NB4 (cell line): Measurements from ENCODE around the gene MYD88.

Experiments used
- DNase-seq: peaks from one replicate; pipeline ENCODE4 v3.0.0; 2010; ENCODE audit warnings: low read depth
- H3K4me3 ChIP-seq: one replicate; pipeline ENCODE4 v1.5.1; 2011; ENCODE audit warnings: mild to moderate bottlenecking, low read depth, low read length, moderate library complexity
- MYC ChIP-seq: IDR thresholded peaks from 2 replicates; pipeline ENCODE4 v1.6.1; 2011; ENCODE audit warnings: low read depth, low read length
- POLR2A ChIP-seq: IDR thresholded peaks from 2 replicates; pipeline ENCODE4 v1.6.1; 2011; ENCODE audit warnings: mild to moderate bottlenecking; ENCODE audit not compliant: insufficient read length; ENCODE audit errors: extremely low read depth
- TF ChIP-seq, protein P1 (sequence below): IDR thresholded peaks from one replicate; pipeline ENCODE4 v1.5.1; 2012; ENCODE audit warnings: low read depth, low read length
- TF ChIP-seq, protein P2 (sequence below): IDR thresholded peaks from 2 replicates; pipeline ENCODE4 v1.6.1; 2011; ENCODE audit warnings: low read depth, low read length

MYD88 gene

DNA sequence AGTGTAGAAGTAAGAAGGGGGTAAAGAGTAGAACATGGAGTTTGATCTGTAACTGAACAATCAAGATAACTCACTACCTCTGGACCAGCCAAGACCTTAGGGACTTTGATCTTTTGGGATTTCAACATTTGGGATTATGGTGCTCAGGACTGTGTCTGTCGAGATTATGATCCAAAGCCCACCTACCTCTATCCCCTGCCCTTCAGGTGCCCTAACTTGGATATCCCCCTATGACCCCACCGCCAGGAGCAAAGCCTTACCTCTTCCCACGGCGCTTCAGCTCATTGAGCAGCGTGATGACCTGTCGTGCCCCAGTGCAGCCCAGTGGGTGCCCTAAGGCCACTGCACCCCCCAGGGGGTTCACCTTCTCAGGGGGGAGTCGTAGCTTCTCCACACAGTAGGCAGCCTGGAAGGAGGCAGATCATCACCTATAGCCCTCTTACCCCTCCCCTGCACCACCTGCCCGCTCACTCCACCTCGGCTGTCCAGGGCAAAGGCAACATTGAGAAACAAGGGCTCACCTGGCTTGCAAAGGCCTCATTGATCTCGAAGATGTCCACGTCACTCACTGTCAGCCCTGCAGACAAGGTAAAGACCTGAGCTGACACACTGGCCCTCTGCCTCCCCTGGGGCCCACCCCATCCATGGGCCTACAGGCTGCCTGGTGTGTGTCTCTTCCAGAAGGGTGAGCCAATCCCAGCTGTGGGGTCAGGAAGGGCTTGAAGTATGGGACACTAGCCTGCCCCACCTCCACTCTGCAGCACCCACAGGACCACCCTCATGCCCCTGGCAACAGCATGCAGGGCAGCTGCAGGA lies 12.9 kb upstream of the MYD88 start:
- no peak for TF ChIP-seq MYC
- TF ChIP-seq, protein P1, sequence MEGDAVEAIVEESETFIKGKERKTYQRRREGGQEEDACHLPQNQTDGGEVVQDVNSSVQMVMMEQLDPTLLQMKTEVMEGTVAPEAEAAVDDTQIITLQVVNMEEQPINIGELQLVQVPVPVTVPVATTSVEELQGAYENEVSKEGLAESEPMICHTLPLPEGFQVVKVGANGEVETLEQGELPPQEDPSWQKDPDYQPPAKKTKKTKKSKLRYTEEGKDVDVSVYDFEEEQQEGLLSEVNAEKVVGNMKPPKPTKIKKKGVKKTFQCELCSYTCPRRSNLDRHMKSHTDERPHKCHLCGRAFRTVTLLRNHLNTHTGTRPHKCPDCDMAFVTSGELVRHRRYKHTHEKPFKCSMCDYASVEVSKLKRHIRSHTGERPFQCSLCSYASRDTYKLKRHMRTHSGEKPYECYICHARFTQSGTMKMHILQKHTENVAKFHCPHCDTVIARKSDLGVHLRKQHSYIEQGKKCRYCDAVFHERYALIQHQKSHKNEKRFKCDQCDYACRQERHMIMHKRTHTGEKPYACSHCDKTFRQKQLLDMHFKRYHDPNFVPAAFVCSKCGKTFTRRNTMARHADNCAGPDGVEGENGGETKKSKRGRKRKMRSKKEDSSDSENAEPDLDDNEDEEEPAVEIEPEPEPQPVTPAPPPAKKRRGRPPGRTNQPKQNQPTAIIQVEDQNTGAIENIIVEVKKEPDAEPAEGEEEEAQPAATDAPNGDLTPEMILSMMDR, result no peak
- TF ChIP-seq, protein P2, sequence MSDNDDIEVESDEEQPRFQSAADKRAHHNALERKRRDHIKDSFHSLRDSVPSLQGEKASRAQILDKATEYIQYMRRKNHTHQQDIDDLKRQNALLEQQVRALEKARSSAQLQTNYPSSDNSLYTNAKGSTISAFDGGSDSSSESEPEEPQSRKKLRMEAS, result no peak
- TF ChIP-seq POLR2A, result no peak
- no peak for DNase-seq

DNA sequence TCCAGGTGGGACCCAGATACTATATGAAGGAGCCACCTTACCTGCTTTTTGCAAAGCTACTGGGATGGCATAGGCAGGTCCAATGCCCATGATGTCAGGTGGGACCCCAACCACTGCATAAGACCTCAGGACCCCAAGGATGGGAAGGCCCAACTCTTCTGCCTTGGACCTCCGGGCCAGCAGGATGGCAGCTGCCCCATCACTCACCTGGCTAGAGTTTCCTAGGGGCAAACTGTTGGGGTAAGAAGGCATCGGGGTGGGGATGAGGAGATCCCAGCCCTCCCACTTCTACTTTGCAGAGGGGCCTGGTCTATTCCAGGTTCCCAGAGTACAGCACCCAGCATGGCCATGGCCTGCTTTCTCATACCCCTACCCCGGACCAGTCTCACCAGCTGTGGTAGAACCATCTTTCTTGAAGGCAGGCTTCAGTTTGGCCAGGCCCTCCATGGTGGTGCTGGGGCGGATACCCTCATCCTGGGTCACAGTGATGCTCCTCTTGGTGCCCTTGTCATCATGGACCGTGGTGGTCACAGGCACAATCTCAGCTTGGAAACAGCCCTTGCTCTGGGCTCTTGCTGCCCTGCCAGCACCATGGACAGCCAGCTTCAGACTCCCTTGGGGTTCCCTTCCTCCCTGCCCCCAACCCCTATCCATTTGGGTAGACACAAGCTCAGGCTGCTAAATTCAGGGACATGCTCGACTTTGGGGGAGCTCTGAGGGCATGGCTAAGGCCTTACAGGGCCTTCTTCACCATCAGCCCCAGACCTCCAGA lies 12.2 kb upstream of the MYD88 start:
- TF ChIP-seq MYC, result no peak
- TF ChIP-seq, protein P1, result no peak
- TF ChIP-seq, protein P2, result no peak
- no peak for TF ChIP-seq POLR2A
- no peak overlapping the region for H3K4me3 ChIP-seq
- no peak for DNase-seq

More for the DNA sequence above, 12.9 kb upstream of the MYD88 start:
- H3K4me3 ChIP-seq, result no peak overlapping the region

DNA sequence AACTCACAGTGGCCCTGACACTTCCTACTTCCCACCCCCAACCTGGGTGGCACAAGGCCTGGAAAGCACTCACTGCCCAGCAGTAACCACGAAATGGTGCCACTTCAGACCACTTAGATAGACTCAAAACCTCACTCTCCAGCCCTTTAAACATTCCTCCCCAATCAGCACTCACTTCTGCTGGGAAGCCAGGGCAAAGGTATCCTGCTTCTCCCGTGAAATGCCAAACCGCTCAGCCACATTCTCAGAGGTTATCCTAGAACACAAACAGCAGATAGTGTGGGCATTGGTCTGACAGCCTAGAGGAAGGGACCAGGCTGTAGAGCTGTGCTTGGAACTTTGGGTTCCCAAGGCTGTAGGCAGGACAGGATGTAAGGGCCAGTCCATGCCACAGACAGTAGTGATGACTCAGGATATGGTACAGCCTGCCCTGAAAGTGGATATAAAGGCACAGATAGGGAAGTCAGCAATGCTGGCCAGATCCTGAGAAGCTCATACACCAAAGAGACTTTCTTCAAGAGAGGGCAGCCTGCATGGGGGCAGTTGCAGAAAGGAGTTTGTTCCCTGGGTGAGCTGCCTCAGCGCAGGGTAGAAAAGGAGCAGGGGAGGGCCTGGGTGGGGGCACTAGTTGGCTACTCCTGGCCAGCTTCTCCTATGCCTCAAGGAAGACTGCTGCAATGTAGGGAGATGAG lies 10.7 kb upstream of the MYD88 start:
- no peak overlapping the region for H3K4me3 ChIP-seq
- TF ChIP-seq, protein P1, result no peak
- TF ChIP-seq, protein P2, result no peak
- no peak for TF ChIP-seq POLR2A
- TF ChIP-seq MYC, result no peak
- no peak for DNase-seq

DNA sequence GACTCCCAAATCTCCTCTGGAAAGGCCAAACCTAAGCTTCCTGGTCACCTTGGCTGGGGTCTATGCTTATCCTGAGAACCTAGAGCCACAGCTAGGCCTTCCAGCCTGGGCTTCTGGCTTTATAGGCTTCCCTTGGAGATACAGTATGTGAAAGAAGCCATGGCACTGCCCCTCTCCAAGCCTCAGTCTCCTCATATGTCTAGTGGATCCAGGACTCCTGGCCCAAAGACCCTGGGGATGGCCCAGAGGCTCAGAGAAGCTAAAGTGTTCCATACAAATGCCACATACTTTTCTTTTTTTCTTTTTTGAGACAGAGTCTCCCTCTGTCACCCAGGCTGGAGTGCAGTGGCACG lies 10.2 kb upstream of the MYD88 start:
- no peak overlapping the region for H3K4me3 ChIP-seq
- no peak for DNase-seq
- TF ChIP-seq, protein P2, result no peak
- TF ChIP-seq MYC (no peak), POLR2A (no peak)
- TF ChIP-seq, protein P1, result no peak

DNA sequence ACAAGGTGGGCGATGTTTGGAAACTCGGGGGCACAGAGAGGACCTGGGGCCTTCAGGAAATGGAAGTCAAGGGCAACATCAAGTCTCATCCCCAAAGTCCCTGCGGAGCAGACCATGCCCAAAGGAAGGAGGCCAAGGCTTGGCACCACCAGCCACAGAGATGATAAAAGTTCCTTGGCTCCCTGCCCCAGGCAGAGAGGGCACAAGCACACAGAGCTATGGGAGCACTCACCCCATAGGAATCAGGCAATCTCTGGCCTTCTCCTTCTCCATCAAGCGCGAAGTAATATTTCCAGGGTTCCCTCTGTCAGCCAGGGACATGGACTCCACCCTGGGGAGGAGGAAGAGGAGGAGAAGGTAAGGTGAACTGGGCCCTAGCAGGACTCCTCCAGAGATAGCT lies 9.4 kb upstream of the MYD88 start:
- TF ChIP-seq MYC (no peak), POLR2A (no peak)
- TF ChIP-seq, protein P2, result no peak
- TF ChIP-seq, protein P1, result no peak
- no peak overlapping the region for H3K4me3 ChIP-seq
- no peak for DNase-seq
